H54 (cell line): ENCODE data around the gene NDUFS5.
A peak's percentile ranks its signal among the peaks of the same experiment; 100 is the strongest.
"Not testable (repeated sequence)": the region's sequence is repeated elsewhere in the genome, so short reads cannot be mapped to it uniquely, and the experiment has no call there.

Source experiments
- DNase-seq: peaks from one replicate; pipeline ENCODE4 v3.0.0; 2011; ENCODE audit warnings: low spot score, mixed read lengths; ENCODE audit not compliant: insufficient read length
- FAIRE-seq: peaks from 3 replicates; lab custom pipeline; 2011; peaks lifted over from hg19 to GRCh38; lab: Jason Lieb, UNC
- POLR2A ChIP-seq: IDR thresholded peaks from 2 replicates; pipeline ENCODE4 v1.6.1; 2011; ENCODE audit warnings: low read depth, mild to moderate bottlenecking, low read length

Gene NDUFS5

GRCh38 chr1:39026051-39026865 is at the start of gene NDUFS5:
TSS of gene NDUFS5 (plus strand) at chr1:39026350. CDS start at chr1:39028725, 2,375 bp downstream.
- peak; percentile 97 for TF ChIP-seq POLR2A
- DNase-seq, result peak; percentile 84
- peak; percentile 83 for FAIRE-seq

- not testable (repeated sequence) for DNase-seq, FAIRE-seq
These were observed 48.5 kb upstream of the NDUFS5 start for GRCh38 chr1:38977399-38978244.

GRCh38 chr1:38978245-38978542 is 48.0 kb upstream of the NDUFS5 start:
- FAIRE-seq, DNase-seq: not testable (repeated sequence)

- not testable (repeated sequence) for FAIRE-seq, DNase-seq
These were observed 46.8 kb upstream of the NDUFS5 start for GRCh38 chr1:38979380-38979779.

GRCh38 chr1:38989979-38990378 is 36.2 kb upstream of the NDUFS5 start:
- FAIRE-seq, result no peak
- TF ChIP-seq POLR2A, result no peak
- no peak for DNase-seq

- FAIRE-seq (peak; percentile 38), DNase-seq (no peak)
- no peak for TF ChIP-seq POLR2A
These were observed 35.8 kb upstream of the NDUFS5 start for GRCh38 chr1:38990386-38990737.

GRCh38 chr1:38990738-38991637 is 35.2 kb upstream of the NDUFS5 start, which contains the start of gene AKIRIN1:
TSS of gene AKIRIN1 (plus strand) at chr1:38991276. CDS start at chr1:38991381, 105 bp downstream.
- peak; percentile 99 for TF ChIP-seq POLR2A
- FAIRE-seq (peak; percentile 11), DNase-seq (peak; percentile 96)

- TF ChIP-seq POLR2A, result no peak
- DNase-seq (peak; percentile 34), FAIRE-seq (no peak)
These were observed 34.3 kb upstream of the NDUFS5 start for GRCh38 chr1:38991638-38992411.

- no peak for FAIRE-seq
- DNase-seq, result no peak
- no peak for TF ChIP-seq POLR2A
These were observed 33.6 kb upstream of the NDUFS5 start for GRCh38 chr1:38992412-38993111.

GRCh38 chr1:38994196-38994595 is 32.0 kb upstream of the NDUFS5 start:
- DNase-seq, result no peak
- TF ChIP-seq POLR2A, result no peak
- no peak for FAIRE-seq

GRCh38 chr1:38997034-38997900 is 28.9 kb upstream of the NDUFS5 start:
- DNase-seq, result no peak
- no peak for FAIRE-seq
- no peak for TF ChIP-seq POLR2A

- TF ChIP-seq POLR2A, result no peak
- FAIRE-seq (no peak), DNase-seq (no peak)
These were observed 28.3 kb upstream of the NDUFS5 start for GRCh38 chr1:38997901-38998190.
